Ectodermal cell (in vitro differentiated cells): ENCODE measurements around the gene MGAT4A.

ENCODE experiments used
- H3K27ac ChIP-seq: 2 replicates; pipeline ENCODE4 v1.7.0; 2013; ENCODE audit warnings: mild to moderate bottlenecking, low read depth, low read length; ENCODE audit not compliant: insufficient read depth, poor library complexity, severe bottlenecking
- H3K27me3 ChIP-seq: 2 replicates; pipeline ENCODE4 v1.7.0; 2013; ENCODE audit warnings: mild to moderate bottlenecking, low read length; ENCODE audit not compliant: insufficient read depth, control insufficient read depth, poor library complexity, severe bottlenecking
- H3K36me3 ChIP-seq: one replicate; pipeline ENCODE4 v1.7.0; 2013; ENCODE audit warnings: low read length; ENCODE audit not compliant: control insufficient read depth, insufficient read depth
- H3K4me1 ChIP-seq: one replicate; pipeline ENCODE4 v1.7.0; 2013; ENCODE audit warnings: low read length; ENCODE audit not compliant: control insufficient read depth, insufficient read depth
- H3K4me3 ChIP-seq: 2 replicates; pipeline ENCODE4 v1.7.0; 2013; ENCODE audit warnings: low read depth, low read length, control low read depth; ENCODE audit not compliant: insufficient read depth
- H3K9me3 ChIP-seq: 2 replicates; pipeline ENCODE4 v1.7.0; 2013; ENCODE audit warnings: mild to moderate bottlenecking, low read length, moderate library complexity; ENCODE audit not compliant: control insufficient read depth
- WGBS, 2 experiments: methylation state at CpG; one replicate each; pipeline ENCODE4 v1.1.7; 2013; ENCODE audit warnings: missing lambda C conversion rate in 2 of 2; 5-methylcytosine and 5-hydroxymethylcytosine counted together

Gene MGAT4A

DNA sequence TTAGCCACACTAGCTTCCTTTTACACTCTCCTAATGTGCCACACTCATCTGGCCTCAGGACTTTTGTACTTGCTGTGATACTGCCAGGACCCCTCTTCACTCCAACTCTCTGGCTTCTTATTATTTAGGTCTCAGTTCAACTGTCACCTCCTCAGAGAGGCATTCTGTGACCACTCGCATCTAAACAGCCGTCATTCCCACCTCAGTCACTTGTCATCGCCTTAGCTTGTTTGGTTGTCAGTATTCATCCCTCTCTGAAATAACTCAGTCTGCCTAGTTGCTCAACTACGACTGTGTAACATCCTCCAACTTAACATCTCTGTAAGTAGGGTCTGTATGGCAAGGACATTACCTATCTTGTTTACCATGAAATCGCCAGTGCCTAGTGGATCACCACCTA is 27.2 kb downstream of the MGAT4A start:
- no peak overlapping the region for H3K4me3 ChIP-seq
- H3K4me1 ChIP-seq = no peaks in the 10 kb centered on the region
- H3K27ac ChIP-seq = no peak overlapping the region
- WGBS, 2 experiments = 92 to 93% methylated on average over 5 of the region's 5 CpGs
- H3K36me3 ChIP-seq = no peaks in the 10 kb centered on the region
- no peaks in the 10 kb centered on the region for H3K27me3 ChIP-seq
- no peaks in the 10 kb centered on the region for H3K9me3 ChIP-seq

DNA sequence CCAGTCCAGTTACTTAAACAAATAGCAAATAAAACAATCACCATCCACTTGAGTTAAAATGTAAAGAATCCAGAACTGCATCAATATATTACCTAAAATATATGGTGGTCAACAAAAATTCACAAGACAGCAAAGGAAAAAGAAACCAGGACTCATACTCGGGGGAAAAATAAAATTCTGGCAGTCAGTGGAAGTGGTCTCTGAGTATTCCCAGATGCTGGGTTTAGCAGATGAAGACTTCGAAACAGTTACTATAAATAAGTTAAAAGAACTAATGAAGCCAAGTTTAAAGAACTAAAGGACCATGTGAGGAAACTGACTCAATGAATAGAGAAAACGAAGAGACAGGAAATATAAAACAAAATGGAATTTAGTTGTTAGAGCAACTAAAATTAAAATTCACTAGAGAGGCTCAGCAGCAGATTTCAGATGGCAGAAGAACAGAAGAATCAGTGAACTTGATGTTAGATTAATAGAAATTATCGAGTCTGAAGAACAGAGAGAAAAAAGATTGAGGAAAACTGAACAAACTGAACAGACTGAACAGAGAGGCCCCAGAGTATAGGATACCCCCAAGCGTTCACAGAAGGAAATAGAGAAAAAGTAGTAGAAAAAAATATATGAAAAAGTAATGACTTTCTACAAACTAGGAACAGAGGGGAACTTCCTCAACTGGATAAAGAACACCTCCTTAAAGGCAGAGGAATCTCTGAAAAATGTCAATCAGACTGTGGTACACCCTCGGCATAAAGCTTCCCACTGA is 27.9 kb downstream of the MGAT4A start:
- H3K36me3 ChIP-seq = no peaks in the 10 kb centered on the region
- H3K27ac ChIP-seq = no peak overlapping the region
- no peaks in the 10 kb centered on the region for H3K9me3 ChIP-seq
- H3K4me3 ChIP-seq = no peak overlapping the region
- H3K27me3 ChIP-seq = no peaks in the 10 kb centered on the region
- WGBS, 2 experiments = 92 to 96% methylated on average over 5 to 6 of the region's 6 CpGs
- H3K4me1 ChIP-seq = no peaks in the 10 kb centered on the region

- no peaks in the 10 kb centered on the region for H3K27me3 ChIP-seq
- no peak overlapping the region for H3K4me3 ChIP-seq
- no peaks in the 10 kb centered on the region for H3K4me1 ChIP-seq
- no peak overlapping the region for H3K27ac ChIP-seq
- no peaks in the 10 kb centered on the region for H3K9me3 ChIP-seq
- 90 to 91% methylated on average over 8 of the region's 8 CpGs for WGBS, 2 experiments
- H3K36me3 ChIP-seq = no peaks in the 10 kb centered on the region
Measured at GRCh38 chr2:98702127-98702802, 28.7 kb downstream of the MGAT4A start.

DNA sequence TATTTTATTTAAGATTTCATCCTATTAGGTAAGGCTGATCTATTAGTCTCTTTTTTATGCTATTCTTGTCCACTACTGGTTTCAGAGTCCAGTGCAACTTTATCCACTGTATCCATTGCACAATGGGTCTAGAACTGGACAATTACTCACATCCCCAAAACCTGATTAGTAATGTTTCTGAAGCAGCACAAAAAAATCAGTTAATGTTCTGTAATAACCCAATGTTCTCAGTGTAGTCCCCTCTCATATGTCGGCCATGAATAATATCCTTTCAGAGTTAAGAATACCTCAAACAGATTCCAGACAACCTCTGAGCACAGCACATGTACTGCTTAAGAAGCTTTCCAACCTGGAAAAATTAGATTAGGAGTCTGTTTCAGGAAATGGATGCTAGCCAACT is 29.7 kb downstream of the MGAT4A start:
- Histone ChIP-seq H3K4me1 (no peaks in the 10 kb centered on the region), H3K9me3 (no peaks in the 10 kb centered on the region), H3K27ac (no peak overlapping the region), H3K36me3 (no peaks in the 10 kb centered on the region), H3K27me3 (no peaks in the 10 kb centered on the region), H3K4me3 (no peak overlapping the region)
- 91 to 94% methylated on average over 1 of the region's 1 CpG for WGBS, 2 experiments

DNA sequence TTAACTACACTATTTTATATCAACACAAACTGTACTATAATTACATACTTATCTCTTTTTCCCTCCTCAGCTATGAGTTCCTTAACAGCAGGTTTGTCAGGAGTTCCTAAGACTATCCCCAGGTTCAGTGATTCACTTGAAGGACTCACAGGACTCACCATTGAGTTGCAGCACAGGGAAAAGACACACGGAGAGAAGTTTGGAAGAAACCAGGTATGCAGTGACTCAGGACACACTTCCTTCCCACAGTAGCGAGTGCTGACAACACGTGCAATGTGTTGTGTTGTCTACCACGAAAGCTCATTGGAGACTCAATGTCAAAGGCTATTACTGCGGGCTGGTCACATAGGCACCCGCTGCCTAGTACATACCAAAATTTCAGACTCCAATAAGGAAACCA is 32.0 kb downstream of the MGAT4A start:
- H3K9me3 ChIP-seq = no peaks in the 10 kb centered on the region
- no peak overlapping the region for H3K27ac ChIP-seq
- no peaks in the 10 kb centered on the region for H3K27me3 ChIP-seq
- no peaks in the 10 kb centered on the region for H3K36me3 ChIP-seq
- WGBS, 2 experiments = 89 to 93% methylated on average over 6 of the region's 6 CpGs
- no peaks in the 10 kb centered on the region for H3K4me1 ChIP-seq
- no peak overlapping the region for H3K4me3 ChIP-seq

DNA sequence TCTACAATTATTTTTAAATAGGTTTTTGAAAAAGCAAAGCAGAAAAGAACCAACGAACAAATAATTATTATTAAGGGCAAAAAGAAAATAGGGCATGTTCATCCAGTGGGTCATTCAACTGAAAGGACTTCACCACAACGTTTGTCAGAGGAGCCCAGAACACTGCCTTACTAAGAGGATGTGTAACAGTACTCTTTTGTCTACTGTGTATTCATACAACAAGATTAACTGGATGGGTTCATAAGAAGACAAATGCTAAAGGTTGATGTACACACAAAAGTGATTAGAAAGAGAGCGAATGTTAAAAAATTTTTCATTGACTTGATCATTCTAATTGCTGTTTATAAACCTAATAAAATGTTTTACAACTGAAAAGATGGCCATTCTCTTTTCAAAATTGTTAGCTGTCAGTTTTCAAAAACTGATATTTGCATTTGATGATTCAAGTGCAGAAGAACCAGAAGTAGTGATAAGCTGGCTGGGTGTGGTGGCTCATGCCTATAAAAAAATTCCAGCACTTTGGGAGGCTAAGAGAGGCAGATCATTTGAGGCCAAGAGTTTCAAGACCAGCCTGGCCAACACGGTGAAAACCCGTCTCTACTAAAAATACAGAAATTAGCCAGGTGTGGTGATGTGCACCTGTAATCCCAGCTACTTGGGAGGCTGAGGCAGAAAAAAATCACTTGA is 33.1 kb downstream of the MGAT4A start:
- H3K27me3 ChIP-seq = no peaks in the 10 kb centered on the region
- no peaks in the 10 kb centered on the region for H3K9me3 ChIP-seq
- H3K4me1 ChIP-seq = no peaks in the 10 kb centered on the region
- no peaks in the 10 kb centered on the region for H3K36me3 ChIP-seq
- no peak overlapping the region for H3K4me3 ChIP-seq
- H3K27ac ChIP-seq = no peak overlapping the region
- WGBS, 2 experiments = 91 to 93% methylated on average over 5 of the region's 5 CpGs

DNA sequence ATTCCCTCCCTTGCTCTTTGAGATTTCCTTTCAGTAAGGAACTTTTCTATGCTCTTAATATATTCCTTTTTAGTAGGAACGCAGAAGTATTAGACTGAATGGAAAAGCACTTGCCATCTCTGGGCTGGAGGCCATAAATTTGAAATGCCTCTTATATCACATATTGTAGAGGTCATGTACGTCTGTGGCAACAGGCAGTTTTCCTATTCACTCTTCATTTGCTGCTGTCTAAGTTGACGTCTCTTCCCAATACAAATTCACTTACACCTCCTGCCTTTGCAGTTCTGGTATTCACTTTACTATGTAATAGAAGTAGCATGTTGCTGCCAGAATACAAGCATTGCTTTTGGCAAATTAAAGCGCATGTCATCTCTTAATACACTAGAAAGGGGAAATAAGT is 34.7 kb downstream of the MGAT4A start:
- WGBS, 2 experiments = 90 to 92% methylated on average over 4 of the region's 4 CpGs
- H3K4me3 ChIP-seq = no peak overlapping the region
- H3K4me1 ChIP-seq = no peaks in the 10 kb centered on the region
- no peaks in the 10 kb centered on the region for H3K36me3 ChIP-seq
- H3K9me3 ChIP-seq = no peaks in the 10 kb centered on the region
- no peak overlapping the region for H3K27ac ChIP-seq
- no peaks in the 10 kb centered on the region for H3K27me3 ChIP-seq

DNA sequence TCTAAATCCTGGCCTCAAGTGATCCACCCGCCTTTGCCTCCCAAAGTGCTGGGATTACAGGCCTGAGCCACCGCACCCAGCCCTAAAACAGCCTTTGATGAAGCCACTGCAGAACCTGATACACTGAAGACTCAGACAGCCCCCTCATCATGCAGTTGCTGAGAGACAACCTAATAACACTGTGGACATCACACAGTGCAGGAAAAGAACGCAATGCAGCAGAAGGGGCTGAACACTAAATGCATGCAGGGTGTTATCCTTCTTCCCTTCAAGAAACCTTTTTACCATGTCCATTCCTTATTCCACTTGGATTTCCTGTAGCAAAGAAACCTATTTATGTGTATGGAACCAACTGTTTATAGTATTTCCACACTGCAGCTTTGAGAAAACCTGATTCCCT is 35.7 kb downstream of the MGAT4A start:
- H3K27me3 ChIP-seq = no peaks in the 10 kb centered on the region
- no peak overlapping the region for H3K27ac ChIP-seq
- H3K4me1 ChIP-seq = no peaks in the 10 kb centered on the region
- WGBS, 2 experiments = 91 to 94% methylated on average over 3 of the region's 3 CpGs
- H3K36me3 ChIP-seq = no peaks in the 10 kb centered on the region
- no peak overlapping the region for H3K4me3 ChIP-seq
- H3K9me3 ChIP-seq = no peaks in the 10 kb centered on the region

DNA sequence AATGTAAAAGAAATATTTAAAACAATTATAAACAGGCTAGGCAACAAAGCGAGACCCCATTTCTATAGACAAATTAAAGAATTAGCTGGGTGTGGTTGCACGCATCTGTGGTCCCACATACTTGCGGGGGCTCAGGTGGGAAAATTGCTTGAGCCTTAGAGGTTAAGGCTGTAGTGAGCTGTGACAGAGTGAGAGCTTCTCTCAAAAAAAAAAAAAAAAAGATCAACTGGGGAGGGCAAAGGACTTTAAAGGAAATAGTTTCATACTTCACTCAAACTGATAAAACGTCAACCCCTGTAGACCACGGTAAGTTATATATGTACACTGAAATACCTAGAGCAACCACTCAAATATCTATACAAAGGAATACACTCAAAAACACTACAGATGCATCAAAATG is 37.5 kb downstream of the MGAT4A start:
- Histone ChIP-seq H3K27me3 (no peaks in the 10 kb centered on the region), H3K27ac (no peak overlapping the region), H3K36me3 (no peaks in the 10 kb centered on the region), H3K4me1 (no peaks in the 10 kb centered on the region), H3K4me3 (no peak overlapping the region), H3K9me3 (no peaks in the 10 kb centered on the region)
- WGBS, 2 experiments = 90 to 92% methylated on average over 3 to 5 of the region's 5 CpGs
